Myocyte (in vitro differentiated cells): ENCODE results near the gene GSG1. TPM values are rescaled to one million over a fixed set of nuclear protein-coding genes. Genes with fewer than 3 reads are reported as not detected.
"Not testable (repeated sequence)": the region's sequence is repeated elsewhere in the genome, so short reads cannot be mapped to it uniquely, and the experiment has no call there.

Experiments used
- DNase-seq: peaks from one replicate; pipeline ENCODE4 v3.0.0-alpha.2; 2012; ENCODE audit warnings: low read depth
- total RNA-seq: library from RNA; depleted of rRNA; stranded (reverse); fragments of >200 nt; gene quantifications from 2 replicates; pipeline ENCODE4 v1.2.3, GENCODE V29; 2014

Gene GSG1
- total RNA-seq, 1 donor from 2014 or later = 2.3 TPM

DNA sequence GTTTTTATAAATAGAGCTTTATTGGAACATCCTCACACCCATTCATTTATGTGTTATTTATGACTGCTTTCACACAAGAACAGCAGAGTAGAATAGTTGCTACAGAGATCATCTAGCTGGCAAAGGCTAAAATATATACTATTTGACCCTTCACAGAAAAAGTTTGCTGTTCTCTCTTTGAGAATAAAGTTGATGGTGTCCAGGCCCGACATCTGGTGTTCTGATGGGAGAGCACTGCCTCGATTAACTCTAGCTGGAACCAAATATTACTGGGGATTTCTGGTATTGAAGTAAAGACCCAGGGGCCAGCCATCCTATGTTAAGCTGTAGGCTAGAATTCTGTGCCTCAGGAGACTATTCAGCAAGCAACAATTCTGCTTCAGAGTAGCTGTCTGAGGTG lies 37.5 kb downstream of the GSG1 start:
- DNase-seq = no peak

- DNase-seq = no peak
These were observed 40.8 kb downstream of the GSG1 start for GRCh38 chr12:13062669-13063068.

GRCh38 chr12:13061377-13061776 lies 42.1 kb downstream of the GSG1 start:
- DNase-seq = peak; percentile 24

DNA sequence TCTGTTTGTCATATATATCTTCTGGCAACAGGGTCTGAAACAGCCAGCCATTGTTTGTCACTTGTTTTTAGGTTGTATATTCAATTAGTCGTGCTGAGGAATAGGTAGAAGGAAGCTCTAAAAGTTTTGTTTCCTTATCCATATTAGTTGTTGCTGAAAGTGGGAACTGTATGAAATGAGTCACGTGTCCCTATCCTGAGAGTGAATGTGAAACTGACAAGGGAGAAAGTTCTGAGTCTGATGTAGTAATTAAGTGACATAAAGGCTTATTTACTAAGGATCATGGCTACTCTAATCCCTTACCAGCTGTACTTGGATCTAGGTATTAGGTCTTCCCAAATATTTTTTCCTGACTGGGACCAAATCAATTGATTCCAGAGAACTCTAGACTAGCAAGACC lies 42.9 kb downstream of the GSG1 start:
- no peak for DNase-seq

GRCh38 chr12:13053617-13054016 lies 49.9 kb downstream of the GSG1 start:
- DNase-seq = not testable (repeated sequence)

- no peak for DNase-seq
These were observed 51.0 kb downstream of the GSG1 start for GRCh38 chr12:13052421-13052820.

GRCh38 chr12:13049816-13050215 lies 53.7 kb downstream of the GSG1 start:
- DNase-seq = no peak

GRCh38 chr12:13046964-13047363 lies 56.5 kb downstream of the GSG1 start:
- DNase-seq = no peak

DNA sequence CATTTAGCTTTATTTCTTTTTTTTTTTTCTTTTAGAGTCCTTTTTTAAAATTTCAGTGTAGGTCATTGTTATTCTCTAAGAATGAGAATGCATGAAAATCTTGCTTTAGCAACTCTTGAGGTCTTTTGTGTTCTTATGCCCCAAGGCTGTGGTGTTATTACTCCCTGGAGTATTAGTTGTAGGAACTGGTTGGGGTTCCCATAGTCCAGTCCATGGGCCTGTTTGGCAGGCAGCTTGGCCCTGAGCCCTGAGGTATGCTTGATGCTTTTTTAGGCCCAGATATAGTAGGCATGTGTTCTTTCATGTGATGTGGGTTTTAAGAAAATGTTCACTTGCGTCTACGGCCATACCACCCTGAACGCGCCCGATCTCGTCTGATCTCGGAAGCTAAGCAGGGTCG lies 57.7 kb downstream of the GSG1 start:
- no peak for DNase-seq

- no peak for DNase-seq
These were observed 58.6 kb downstream of the GSG1 start for GRCh38 chr12:13044906-13045299.

DNA sequence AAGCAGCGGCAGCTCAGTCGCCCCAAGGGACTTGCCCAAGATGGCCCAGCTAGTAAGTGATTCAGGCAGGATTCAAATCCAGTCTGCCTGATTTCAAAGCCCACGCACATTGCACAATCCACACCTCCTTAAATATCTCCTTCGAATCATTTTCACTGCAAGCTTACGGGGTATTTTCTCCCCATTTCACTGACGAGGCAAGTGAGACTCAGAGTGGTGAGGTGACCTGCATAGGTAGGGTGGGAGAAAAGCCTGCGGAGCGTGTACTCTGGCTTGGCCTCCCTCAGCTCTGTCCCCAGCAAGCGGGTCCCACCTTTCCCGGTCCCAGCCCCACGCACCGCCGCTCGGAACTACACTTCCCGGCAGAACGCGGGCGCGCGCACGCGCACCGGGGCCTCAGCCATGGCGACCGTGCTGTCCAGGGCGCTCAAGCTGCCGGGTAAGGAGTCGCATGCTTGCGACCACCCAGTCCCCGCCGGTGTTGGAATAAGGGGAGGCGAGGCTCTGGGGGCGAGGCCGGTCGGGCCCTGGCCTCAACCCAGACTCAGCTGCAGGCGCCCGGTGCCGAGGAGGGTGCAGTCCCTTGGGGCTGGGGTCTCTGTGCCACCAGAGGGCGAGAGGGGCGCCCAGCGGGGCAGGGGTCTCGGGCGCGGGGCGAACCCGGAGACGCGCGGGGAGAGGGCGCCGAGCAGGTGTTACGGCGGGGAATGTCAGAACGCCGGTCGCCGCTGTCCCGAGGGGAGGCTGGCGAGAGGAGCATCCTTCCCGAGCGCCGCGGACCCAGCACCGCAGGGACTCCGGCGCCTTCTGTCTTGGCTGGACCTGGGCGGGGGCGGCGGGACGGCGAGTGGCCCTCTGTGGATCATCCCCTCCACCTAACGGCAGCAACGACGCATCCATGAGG lies 59.2 kb downstream of the GSG1 start, which contains the start of gene FAM234B:
Gene FAM234B (plus strand): TSS at position 380 of the 904 bp plus-strand sequence. CDS start 23 bp downstream, at position 403.
- DNase-seq = peak; percentile 74

DNA sequence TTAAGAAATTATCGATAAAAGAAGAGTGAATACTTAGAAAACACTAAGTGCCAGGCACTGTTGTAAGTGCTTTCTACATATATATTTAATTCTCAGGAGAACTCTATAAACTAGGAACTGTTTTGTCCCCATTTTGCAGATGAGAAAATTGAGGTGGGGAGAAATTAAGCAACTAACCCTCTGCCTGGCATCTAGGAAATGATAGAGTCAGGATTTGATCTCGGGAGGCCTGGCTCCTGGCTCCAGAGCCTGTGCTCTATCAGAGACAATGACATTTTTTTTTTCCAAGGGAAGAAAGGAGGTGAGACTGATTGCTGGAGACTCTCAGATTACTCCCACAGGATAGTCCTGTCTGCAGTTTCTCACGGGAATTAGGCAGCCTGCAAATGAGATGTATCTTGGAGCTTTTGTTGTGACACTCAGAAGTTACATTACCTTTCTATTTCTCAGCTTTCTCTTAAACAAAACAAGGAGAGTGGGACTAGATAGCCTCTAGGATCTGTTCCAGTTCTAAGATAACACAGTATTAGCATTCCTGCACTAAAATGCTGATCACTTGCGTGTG lies 60.7 kb downstream of the GSG1 start:
- DNase-seq = no peak

DNA sequence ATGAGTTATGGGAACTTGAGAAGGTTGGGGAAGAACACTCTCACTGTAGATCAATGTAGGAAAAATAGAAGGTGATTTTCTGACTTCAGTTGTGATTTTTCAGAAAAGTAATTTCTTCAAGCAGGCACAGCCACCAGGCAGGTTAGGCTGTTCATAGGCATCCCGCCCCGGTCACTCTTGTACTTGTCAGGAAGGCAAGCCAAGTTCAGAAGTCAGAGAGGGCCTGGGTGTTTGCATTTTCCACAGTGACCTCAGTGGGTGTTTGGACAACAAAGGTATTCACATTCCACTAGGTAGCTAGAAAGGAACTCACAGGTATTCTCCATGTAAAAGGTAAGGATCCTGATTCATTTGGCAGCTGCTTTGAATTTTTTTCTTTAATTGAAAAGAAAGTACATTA lies 62.2 kb downstream of the GSG1 start:
- DNase-seq = no peak

- no peak for DNase-seq
These were observed 64.0 kb downstream of the GSG1 start for GRCh38 chr12:13039328-13039956.

GRCh38 chr12:13038491-13039161 lies 64.8 kb downstream of the GSG1 start:
- peak; percentile 28 for DNase-seq

DNA sequence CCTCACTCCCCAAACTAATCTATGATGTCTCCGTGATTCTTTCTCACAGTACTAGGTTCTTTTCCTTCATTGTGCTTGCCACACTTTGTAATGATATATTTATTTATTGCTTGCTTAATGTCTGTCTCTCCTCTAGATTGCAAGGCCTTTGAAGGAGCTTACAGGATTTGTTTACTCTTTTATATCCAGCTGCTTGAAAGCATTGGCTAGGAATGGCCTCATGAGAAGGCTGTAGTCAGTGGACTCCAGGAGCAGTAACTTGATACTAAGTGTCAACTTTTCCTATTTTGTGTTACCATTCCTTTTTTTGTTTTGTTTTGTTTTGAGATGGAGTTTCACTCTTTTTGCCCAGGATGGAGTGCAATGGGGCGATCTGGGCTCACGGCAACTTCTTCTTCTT lies 66.6 kb downstream of the GSG1 start:
- peak; percentile 14 for DNase-seq

DNA sequence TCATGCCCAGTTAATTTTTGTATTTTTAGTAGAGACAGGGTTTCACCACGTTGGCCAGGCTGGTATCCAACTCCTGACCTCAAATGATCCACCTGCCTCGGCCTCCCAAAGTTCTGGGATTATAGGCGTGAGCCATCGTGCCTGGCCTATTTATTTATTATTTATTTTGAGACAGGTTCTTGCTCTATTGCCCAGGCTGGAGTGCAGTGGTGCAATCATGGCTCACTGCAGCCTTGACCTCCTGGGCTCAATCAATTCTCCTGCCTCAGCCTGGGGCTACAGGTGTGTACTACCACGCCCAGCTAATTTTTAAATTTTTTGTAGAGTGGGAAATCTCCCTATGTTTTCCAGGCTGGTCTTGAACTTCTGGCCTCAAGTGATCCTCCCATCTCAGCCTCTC lies 68.1 kb downstream of the GSG1 start:
- not testable (repeated sequence) for DNase-seq
